Measurements from ENCODE around the gene PHC2.
"Not testable (repeated sequence)": the region's sequence is repeated elsewhere in the genome, so short reads cannot be mapped to it uniquely, and the experiment has no call there.

The PHC2 gene

GRCh38 chr1:33292726-33293340, 138.1 kb downstream of the PHC2 start:
- no peak overlapping the region for H3K27ac ChIP-seq (ENCODE audit: low read length)
- no peaks in the 10 kb centered on the region for H3K27me3 ChIP-seq (ENCODE audit: low read depth, low read length)
- H3K4me3 ChIP-seq (ENCODE audit: low read depth in 1 of 2, low read length in 2 of 2), result no peak overlapping the region
- H3K9me3 ChIP-seq (ENCODE audit: control insufficient read depth in 1 of 2, low read length in 2 of 2), result no peaks in the 10 kb centered on the region
- H3K4me1 ChIP-seq (ENCODE audit: control insufficient read depth in 1 of 2, insufficient read depth in 2 of 2, low read length in 2 of 2), result peaks cover 5 to 18% of the 10 kb centered on the region in 2 donors
- H3K36me3 ChIP-seq (ENCODE audit: control insufficient read depth in 1 of 2, insufficient read depth in 2 of 2, low read length in 2 of 2), result peaks cover 2 to 13% of the 10 kb centered on the region in 2 donors

GRCh38 chr1:33290615-33291014, 140.3 kb downstream of the PHC2 start:
- peaks cover 5 to 18% of the 10 kb centered on the region in 2 donors for H3K4me1 ChIP-seq (ENCODE audit: control insufficient read depth in 1 of 2, insufficient read depth in 2 of 2, low read length in 2 of 2)
- not testable (repeated sequence) for H3K27me3 ChIP-seq (ENCODE audit: low read depth, low read length); H3K4me3 ChIP-seq (ENCODE audit: low read depth in 1 of 2, low read length in 2 of 2); H3K9me3 ChIP-seq (ENCODE audit: control insufficient read depth in 1 of 2, low read length in 2 of 2); H3K27ac ChIP-seq (ENCODE audit: low read length)
- H3K36me3 ChIP-seq (ENCODE audit: control insufficient read depth in 1 of 2, insufficient read depth in 2 of 2, low read length in 2 of 2), result peaks cover 0 to 11% of the 10 kb centered on the region in 2 donors

- Histone ChIP-seq H3K27ac (ENCODE audit: low read length) (no peak overlapping the region), H3K9me3 (ENCODE audit: control insufficient read depth in 1 of 2, low read length in 2 of 2) (no peaks in the 10 kb centered on the region)
Measured at GRCh38 chr1:33289858-33290154, 141.1 kb downstream of the PHC2 start.

GRCh38 chr1:33288976-33289857, 141.7 kb downstream of the PHC2 start:
- H3K36me3 ChIP-seq (ENCODE audit: control insufficient read depth in 1 of 2, insufficient read depth in 2 of 2, low read length in 2 of 2), result peaks cover 0 to 16% of the 10 kb centered on the region in 2 donors
- H3K27ac ChIP-seq (ENCODE audit: low read length), result no peak overlapping the region
- no peaks in the 10 kb centered on the region for H3K27me3 ChIP-seq (ENCODE audit: low read depth, low read length)
- no peak overlapping the region for H3K4me3 ChIP-seq (ENCODE audit: low read depth in 1 of 2, low read length in 2 of 2)
- H3K9me3 ChIP-seq (ENCODE audit: control insufficient read depth in 1 of 2, low read length in 2 of 2), result no peaks in the 10 kb centered on the region
- peaks cover 5 to 18% of the 10 kb centered on the region in 2 donors for H3K4me1 ChIP-seq (ENCODE audit: control insufficient read depth in 1 of 2, insufficient read depth in 2 of 2, low read length in 2 of 2)

More at GRCh38 chr1:33289858-33290154, 141.1 kb downstream of the PHC2 start:
- H3K4me1 ChIP-seq (ENCODE audit: control insufficient read depth in 1 of 2, insufficient read depth in 2 of 2, low read length in 2 of 2), result peaks cover 5 to 18% of the 10 kb centered on the region in 2 donors
- H3K36me3 ChIP-seq (ENCODE audit: control insufficient read depth in 1 of 2, insufficient read depth in 2 of 2, low read length in 2 of 2), result peaks cover 0 to 14% of the 10 kb centered on the region in 2 donors
- H3K4me3 ChIP-seq (ENCODE audit: low read depth in 1 of 2, low read length in 2 of 2), result no peak overlapping the region
- H3K27me3 ChIP-seq (ENCODE audit: low read depth, low read length), result no peaks in the 10 kb centered on the region

- Histone ChIP-seq H3K4me3 (ENCODE audit: low read depth in 1 of 2, low read length in 2 of 2) (no peak overlapping the region), H3K36me3 (ENCODE audit: control insufficient read depth in 1 of 2, insufficient read depth in 2 of 2, low read length in 2 of 2) (peaks cover 0 to 16% of the 10 kb centered on the region in 2 donors), H3K27ac (ENCODE audit: low read length) (no peak overlapping the region), H3K9me3 (ENCODE audit: control insufficient read depth in 1 of 2, low read length in 2 of 2) (no peaks in the 10 kb centered on the region), H3K27me3 (ENCODE audit: low read depth, low read length) (no peaks in the 10 kb centered on the region), H3K4me1 (ENCODE audit: control insufficient read depth in 1 of 2, insufficient read depth in 2 of 2, low read length in 2 of 2) (peaks cover 0 to 4% of the 10 kb centered on the region in 2 donors)
Measured at GRCh38 chr1:33287317-33287716, 143.6 kb downstream of the PHC2 start.

GRCh38 chr1:33286451-33287185, 144.3 kb downstream of the PHC2 start:
- Histone ChIP-seq H3K4me3 (ENCODE audit: low read depth in 1 of 2, low read length in 2 of 2) (no peak overlapping the region), H3K9me3 (ENCODE audit: control insufficient read depth in 1 of 2, low read length in 2 of 2) (no peaks in the 10 kb centered on the region), H3K27me3 (ENCODE audit: low read depth, low read length) (no peaks in the 10 kb centered on the region), H3K4me1 (ENCODE audit: control insufficient read depth in 1 of 2, insufficient read depth in 2 of 2, low read length in 2 of 2) (peaks cover 0 to 4% of the 10 kb centered on the region in 2 donors), H3K36me3 (ENCODE audit: control insufficient read depth in 1 of 2, insufficient read depth in 2 of 2, low read length in 2 of 2) (peaks cover 5 to 21% of the 10 kb centered on the region in 2 donors), H3K27ac (ENCODE audit: low read length) (no peak overlapping the region)

- Histone ChIP-seq H3K27me3 (ENCODE audit: low read depth, low read length) (no peaks in the 10 kb centered on the region), H3K4me1 (ENCODE audit: control insufficient read depth in 1 of 2, insufficient read depth in 2 of 2, low read length in 2 of 2) (peaks cover 0 to 2% of the 10 kb centered on the region in 2 donors), H3K9me3 (ENCODE audit: control insufficient read depth in 1 of 2, low read length in 2 of 2) (no peaks in the 10 kb centered on the region), H3K4me3 (ENCODE audit: low read depth in 1 of 2, low read length in 2 of 2) (no peak overlapping the region), H3K27ac (ENCODE audit: low read length) (no peak overlapping the region), H3K36me3 (ENCODE audit: control insufficient read depth in 1 of 2, insufficient read depth in 2 of 2, low read length in 2 of 2) (peaks cover 10 to 35% of the 10 kb centered on the region in 2 donors)
Measured at GRCh38 chr1:33284049-33284448, 146.8 kb downstream of the PHC2 start.

GRCh38 chr1:33282791-33283190, 148.1 kb downstream of the PHC2 start:
- H3K36me3 ChIP-seq (ENCODE audit: control insufficient read depth in 1 of 2, insufficient read depth in 2 of 2, low read length in 2 of 2), result peaks cover 10 to 32% of the 10 kb centered on the region in 2 donors
- no peak overlapping the region for H3K27ac ChIP-seq (ENCODE audit: low read length)
- no peaks in the 10 kb centered on the region for H3K27me3 ChIP-seq (ENCODE audit: low read depth, low read length)
- H3K4me3 ChIP-seq (ENCODE audit: low read depth in 1 of 2, low read length in 2 of 2), result no peak overlapping the region
- no peaks in the 10 kb centered on the region for H3K4me1 ChIP-seq (ENCODE audit: control insufficient read depth in 1 of 2, insufficient read depth in 2 of 2, low read length in 2 of 2)
- no peaks in the 10 kb centered on the region for H3K9me3 ChIP-seq (ENCODE audit: control insufficient read depth in 1 of 2, low read length in 2 of 2)

- no peaks in the 10 kb centered on the region for H3K4me1 ChIP-seq (ENCODE audit: control insufficient read depth in 1 of 2, insufficient read depth in 2 of 2, low read length in 2 of 2)
- H3K9me3 ChIP-seq (ENCODE audit: control insufficient read depth in 1 of 2, low read length in 2 of 2), result no peaks in the 10 kb centered on the region
- H3K27me3 ChIP-seq (ENCODE audit: low read depth, low read length), result no peaks in the 10 kb centered on the region
- H3K36me3 ChIP-seq (ENCODE audit: control insufficient read depth in 1 of 2, insufficient read depth in 2 of 2, low read length in 2 of 2), result peaks cover 18 to 43% of the 10 kb centered on the region in 2 donors
- H3K4me3 ChIP-seq (ENCODE audit: low read depth in 1 of 2, low read length in 2 of 2), result no peak overlapping the region
- H3K27ac ChIP-seq (ENCODE audit: low read length), result no peak overlapping the region
Measured at GRCh38 chr1:33281554-33282303, 149.2 kb downstream of the PHC2 start.

- Histone ChIP-seq H3K27me3 (ENCODE audit: low read depth, low read length) (no peaks in the 10 kb centered on the region), H3K9me3 (ENCODE audit: control insufficient read depth in 1 of 2, low read length in 2 of 2) (no peaks in the 10 kb centered on the region), H3K4me3 (ENCODE audit: low read depth in 1 of 2, low read length in 2 of 2) (no peak overlapping the region), H3K4me1 (ENCODE audit: control insufficient read depth in 1 of 2, insufficient read depth in 2 of 2, low read length in 2 of 2) (no peaks in the 10 kb centered on the region), H3K27ac (ENCODE audit: low read length) (no peak overlapping the region), H3K36me3 (ENCODE audit: control insufficient read depth in 1 of 2, insufficient read depth in 2 of 2, low read length in 2 of 2) (peaks cover 20 to 51% of the 10 kb centered on the region in 2 donors)
Measured at GRCh38 chr1:33280091-33280661, 150.7 kb downstream of the PHC2 start.
